Activated CD8-positive, alpha-beta memory T cell treated with anti-CD3 and anti-CD28 coated beads, Interleukin-2, amount 50 U/mL, for 24 hours (primary cell): ENCODE data around the gene ADARB1.
"Not testable (repeated sequence)": the region's sequence is repeated elsewhere in the genome, so short reads cannot be mapped to it uniquely, and the experiment has no call there.

Experiments used
- DNase-seq: peaks from one replicate; pipeline ENCODE4 v3.0.0-alpha.2; 2020; ENCODE audit errors: extremely low read depth

The ADARB1 gene

DNA sequence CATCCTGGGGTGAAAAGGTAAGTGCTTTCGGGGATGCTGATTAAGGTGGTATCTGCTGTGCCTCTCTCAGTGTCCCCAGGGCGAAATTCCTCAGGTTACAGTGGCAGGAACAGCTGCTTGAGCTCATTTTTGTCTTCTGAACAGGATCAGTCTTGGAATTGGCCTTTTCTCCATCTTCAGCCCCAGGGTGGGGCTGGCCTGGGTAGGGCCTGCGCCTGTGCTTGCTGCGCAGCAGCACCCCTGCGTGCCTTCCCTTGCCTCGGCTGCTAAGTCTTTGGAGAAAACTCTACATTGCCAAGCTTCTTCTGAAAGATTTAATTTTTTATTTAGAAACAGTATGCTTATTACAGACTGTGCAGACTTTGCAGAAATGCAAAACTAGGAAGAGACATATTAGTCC lies 41.7 kb downstream of the ADARB1 start:
- DNase-seq = no peak

DNA sequence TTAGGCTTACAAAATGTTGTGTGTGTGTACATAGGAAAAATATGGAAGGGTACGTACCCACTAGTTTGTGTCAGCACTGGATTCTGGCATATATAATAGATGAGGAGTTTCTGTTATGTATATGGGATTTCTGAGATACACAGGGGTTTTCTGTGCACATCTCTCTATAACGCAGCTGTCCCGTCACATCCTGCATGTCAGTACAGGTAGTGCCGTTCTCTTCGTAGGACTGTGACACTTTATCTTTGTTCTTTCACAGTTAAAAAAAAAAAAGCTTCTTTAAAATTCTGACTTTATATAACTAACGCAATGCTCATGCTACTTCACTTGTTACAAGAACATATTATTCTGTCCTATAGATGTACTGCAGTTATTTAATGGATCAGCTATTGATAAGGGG lies 42.9 kb downstream of the ADARB1 start:
- no peak for DNase-seq

DNA sequence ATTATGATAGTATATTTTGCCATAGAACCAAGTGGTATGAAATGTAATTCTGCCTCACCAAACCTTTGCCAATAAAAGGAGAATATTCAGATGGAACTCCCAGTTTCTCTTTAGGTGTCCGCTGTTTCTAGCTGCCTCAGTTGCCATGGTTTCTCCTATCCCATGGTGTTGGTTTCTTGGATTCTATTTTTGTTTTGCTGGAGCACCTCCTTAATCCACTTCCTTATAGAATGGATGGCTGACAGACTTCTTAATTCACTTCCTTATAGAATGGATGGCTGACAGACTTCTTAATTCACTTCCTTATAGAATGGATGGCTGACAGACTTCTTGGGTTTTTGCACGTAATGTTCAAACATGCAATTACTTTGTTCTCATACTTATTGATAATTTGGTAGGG lies 43.7 kb downstream of the ADARB1 start:
- DNase-seq = no peak

DNA sequence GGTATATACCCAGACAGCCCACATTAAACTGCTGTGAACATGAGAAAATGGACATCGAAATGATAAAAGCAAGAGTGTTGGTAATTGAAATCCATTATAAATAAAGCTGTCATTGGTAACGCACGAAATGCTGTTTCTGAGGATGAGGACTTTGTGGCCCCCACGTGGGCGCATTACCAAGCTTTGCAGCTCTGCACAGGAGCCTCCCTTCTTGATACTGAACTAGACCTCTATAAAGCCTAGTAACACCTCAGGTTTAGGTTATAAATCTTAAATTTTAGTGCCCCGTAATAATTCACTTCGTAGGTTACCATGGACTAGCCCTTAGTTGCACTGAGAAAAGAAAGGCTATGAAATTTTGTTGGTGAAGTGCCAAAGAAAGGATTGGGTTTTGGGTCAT lies 45.4 kb downstream of the ADARB1 start:
- no peak for DNase-seq

DNA sequence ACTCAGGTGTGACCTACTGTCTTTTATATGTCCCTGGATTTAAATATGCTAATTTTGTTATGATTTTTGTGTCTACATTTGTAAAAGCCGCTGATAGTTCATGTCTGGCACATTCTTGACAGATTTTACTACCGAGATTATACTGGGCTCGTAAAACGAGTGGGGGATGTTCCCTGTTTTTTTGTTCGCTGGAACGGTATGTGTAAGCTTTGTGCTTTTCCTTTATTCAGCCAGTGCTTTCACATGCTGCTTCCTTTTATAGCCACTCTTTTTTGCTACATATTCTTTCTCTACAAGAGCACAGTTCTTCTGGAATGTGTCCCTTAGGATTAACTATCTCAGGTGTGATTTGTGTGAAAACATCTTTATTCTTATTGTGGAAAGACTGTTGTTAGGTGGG lies 46.6 kb downstream of the ADARB1 start:
- DNase-seq = no peak

DNA sequence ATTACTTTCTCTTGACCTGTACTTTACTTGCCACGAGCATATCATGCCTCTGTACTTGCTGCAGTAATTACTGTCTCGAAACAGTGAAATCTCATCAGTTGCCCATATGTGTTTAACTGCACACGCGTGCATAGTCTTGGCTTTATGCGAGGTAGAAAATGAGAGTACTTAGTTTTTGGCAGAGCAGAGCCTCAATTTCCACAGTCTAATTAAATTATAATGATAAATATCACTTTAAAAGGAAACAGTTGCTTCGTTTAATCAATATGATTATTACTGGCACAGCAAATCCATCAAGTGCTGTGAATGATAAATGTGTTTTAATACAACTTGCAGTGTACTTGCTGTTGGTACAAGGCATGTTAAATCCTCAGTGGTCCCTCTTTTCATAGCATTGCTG lies 47.6 kb downstream of the ADARB1 start:
- no peak for DNase-seq

GRCh38 chr21:45122432-45123132 lies 48.2 kb downstream of the ADARB1 start:
- DNase-seq = no peak

DNA sequence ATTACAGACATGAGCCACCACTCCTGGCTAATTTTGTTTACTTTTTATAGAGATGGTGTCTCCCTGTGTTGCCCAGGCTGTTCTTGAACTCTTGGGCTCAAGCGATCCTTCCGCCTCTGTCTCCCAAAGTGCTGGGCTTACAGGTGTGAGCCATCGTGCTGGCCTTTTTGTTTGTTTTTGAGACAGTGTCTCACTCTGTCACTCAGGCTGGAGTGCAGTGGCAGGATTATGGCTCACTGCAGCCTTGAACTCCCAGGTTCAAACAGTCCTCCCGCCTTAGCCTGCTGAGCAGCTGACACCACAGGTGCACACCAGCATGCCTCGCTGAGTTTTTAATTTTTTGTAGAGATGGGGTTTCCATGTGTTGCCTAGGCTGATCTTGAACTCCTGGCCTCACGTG lies 49.1 kb downstream of the ADARB1 start:
- no peak for DNase-seq

DNA sequence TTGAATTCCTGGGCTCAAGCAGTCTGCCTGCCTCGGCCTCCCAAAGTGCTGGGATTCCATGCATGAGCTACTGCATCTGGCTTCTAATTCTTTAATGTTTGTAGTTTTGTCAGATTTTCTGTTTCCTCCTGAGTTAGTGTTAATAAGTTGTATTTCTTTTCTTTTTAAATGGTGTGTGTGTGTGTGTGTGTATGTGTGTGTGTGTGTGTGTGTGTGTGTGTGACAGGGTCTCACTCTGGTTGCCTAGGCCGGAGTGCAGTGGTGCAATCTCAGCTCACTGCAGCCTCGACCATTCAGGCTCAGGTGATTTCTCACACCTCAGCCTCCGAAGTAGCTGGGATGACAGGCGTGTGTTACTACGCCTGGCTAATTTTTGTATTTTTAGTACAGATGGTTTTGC lies 50.2 kb downstream of the ADARB1 start:
- DNase-seq = no peak

DNA sequence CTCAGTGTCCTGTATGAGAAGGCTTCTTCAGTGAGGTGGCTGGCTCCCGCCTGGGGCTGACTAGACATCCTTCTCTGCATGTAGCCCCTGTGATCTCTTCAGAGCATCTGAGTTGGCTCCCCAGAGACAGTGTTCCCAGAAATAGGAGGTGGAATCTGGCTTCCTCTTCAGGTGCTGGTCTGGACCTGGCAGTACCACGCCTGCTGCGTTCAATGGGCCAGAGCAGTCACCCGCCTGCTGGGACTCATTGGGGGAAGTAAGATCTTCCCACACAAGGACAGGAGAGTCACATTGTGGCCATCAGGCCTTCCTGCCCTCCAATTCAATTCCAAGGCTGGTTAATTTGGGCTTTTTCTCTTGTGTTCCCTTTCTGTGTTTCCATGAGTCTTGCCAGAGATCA lies 51.0 kb downstream of the ADARB1 start:
- no peak for DNase-seq

DNA sequence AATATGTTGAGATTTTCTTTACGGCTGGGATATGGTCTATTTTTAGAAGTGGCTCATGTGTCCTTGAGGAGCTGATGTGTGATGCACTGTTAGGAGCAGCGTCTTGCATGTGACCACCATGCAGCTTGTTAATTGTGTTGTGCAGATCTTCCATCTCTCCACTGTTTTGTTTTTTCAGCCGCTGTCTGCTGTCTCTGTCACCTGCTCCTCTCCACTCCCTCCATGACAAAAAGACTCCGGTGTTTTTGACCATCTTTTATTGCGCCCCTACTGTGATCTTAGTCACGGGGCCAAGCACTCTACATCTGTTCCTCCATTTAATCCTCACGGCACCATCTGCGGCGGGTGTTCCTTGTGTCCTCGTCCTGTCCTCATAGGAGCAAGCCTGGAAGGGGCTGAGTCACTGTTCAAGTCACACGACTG lies 51.8 kb downstream of the ADARB1 start:
- no peak for DNase-seq

GRCh38 chr21:45126983-45127382 lies 52.6 kb downstream of the ADARB1 start:
- DNase-seq = no peak

- no peak for DNase-seq
These were observed 53.6 kb downstream of the ADARB1 start for GRCh38 chr21:45127937-45128336.

DNA sequence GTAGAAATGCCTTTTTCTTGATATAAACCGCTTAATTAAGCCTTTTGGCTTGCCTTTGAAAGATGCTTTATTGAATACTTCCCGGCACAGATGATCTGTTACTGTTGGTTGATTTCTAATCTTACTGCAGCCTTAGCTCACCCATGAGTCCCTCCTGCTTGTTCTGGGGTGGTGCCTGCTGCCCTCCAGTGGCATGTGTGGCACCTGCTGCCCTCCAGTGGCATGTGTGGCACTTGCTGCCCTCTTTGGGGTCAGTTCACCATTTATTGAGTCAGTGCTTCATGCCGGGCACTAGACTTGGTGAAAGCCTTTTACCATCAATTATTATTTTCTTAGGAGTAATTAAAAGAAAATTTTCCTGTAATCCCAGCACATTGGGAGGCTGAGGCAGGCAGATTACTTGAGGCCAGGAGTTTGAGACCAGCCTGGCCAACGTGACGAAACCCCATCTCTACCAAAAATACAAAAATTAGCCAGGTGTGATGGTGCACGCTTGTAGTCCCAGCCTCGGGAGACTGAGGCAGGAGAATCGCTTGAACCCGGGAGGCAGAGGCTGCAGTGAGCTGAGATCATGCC lies 54.3 kb downstream of the ADARB1 start:
- DNase-seq = peak; percentile 31

DNA sequence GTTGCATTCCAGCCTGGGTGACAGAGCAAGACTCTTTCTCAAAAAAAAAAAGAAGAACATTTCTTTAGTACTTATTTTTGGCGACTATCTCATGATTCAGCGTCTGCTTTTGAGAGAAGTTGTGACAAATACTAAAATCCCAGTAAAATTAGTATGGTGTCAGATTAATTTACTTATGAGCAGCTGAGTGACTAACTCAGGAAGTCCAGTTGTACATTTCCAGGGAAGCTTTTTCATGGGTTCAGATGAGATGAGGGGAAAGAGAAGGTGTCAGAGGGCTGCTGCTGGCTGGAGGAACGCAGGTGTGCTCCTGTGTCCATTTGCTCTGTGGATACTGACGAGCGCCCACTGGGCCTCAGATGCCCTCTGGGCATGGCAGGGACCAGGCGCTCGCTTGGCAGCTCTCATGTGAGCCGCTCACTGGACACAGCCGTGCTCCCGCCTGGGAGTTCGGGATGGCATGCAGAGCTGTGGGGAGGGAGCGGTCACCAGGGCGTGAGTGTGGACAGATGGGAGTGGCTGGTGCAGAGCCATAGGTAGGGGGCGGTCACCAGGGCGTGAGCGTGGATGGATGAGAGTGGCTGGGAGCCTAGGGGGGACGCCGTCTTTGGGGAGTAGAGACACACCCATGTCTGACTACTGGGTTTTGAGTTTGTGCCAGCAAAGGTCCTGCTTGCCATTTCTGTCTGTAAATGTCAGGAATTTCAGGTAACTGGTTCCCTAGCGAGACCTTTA lies 55.0 kb downstream of the ADARB1 start:
- DNase-seq = no peak

DNA sequence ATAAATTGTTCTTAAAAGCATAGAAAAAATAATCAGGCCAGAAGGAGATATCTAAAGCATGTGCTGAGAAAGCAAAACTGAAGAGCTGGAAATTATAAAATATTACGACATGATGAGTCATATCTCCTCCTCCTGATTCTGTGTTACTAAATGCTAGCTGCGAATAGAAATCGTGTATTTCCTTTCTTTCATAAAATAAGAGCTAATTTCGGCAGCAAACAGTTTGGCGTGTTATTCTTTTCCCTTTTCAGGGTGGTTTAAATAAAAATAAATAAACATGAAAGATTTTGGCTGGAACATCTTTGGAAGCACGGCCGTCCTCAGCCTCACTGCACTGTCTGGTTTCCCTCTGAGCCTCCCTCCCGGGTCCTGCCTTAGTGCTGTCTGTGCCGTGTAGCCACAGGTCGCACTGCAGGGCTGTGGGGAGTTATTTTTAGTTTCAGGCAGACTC lies 56.0 kb downstream of the ADARB1 start:
- no peak for DNase-seq

DNA sequence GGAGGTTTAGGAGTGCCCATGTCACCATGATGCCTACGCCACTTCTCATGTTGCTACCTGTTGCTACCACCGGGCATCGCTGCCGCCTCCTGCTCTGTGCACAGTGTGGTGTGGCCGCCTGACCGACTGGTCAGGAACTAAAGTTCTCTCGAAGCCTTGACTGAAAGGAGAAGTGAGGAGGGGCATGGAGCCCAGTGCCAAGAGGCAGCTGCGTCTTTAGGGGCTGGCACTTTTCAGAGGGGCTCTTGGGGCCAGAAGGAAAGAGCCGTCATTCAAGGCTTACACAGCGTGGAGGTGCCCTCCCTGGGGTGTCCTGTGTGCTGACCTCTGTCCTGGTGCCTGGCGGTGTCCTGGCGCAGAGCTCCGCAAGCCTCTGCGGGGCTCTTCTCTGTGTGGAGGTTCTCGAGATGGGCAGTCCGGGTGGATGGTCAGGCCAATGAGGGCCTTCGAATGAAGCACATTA lies 57.2 kb downstream of the ADARB1 start:
- DNase-seq = no peak

DNA sequence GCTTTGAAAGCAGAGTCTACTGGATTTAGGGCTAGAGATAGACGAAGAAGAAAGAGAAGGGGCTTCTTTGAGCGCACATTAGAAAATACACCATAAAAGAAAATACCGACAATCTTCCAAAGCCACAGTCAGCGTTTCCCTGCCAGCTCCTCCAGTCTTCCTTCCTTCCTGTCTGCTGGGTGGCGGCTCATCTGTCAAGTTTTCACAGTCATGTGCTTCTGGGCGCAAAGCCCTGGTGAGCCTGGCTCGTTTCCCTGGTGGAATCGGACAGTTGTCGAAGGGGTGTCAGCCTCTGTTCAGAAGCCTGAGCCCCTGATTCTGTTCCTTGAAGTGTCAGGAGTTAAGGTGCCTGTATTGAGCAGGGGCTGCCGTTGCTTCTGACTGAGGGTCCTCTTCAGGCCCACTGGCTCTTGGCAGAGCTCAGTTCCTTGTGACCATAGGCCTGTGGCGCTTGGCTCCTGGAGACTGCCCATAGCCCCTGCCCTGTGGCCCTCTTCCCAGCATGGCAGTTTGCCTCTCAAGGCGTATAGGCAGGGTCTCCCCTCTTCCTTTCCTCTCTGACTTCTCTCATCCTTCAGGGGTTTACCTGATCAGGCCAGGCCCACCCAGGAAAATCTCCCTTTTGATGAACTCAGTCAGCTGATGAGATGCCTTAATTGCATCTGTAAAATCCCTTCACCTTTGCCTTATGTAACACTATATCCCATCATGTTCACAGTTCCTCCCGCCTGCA lies 58.6 kb downstream of the ADARB1 start:
- no peak for DNase-seq

- DNase-seq = not testable (repeated sequence)
These were observed 59.3 kb downstream of the ADARB1 start for GRCh38 chr21:45133574-45134278.

DNA sequence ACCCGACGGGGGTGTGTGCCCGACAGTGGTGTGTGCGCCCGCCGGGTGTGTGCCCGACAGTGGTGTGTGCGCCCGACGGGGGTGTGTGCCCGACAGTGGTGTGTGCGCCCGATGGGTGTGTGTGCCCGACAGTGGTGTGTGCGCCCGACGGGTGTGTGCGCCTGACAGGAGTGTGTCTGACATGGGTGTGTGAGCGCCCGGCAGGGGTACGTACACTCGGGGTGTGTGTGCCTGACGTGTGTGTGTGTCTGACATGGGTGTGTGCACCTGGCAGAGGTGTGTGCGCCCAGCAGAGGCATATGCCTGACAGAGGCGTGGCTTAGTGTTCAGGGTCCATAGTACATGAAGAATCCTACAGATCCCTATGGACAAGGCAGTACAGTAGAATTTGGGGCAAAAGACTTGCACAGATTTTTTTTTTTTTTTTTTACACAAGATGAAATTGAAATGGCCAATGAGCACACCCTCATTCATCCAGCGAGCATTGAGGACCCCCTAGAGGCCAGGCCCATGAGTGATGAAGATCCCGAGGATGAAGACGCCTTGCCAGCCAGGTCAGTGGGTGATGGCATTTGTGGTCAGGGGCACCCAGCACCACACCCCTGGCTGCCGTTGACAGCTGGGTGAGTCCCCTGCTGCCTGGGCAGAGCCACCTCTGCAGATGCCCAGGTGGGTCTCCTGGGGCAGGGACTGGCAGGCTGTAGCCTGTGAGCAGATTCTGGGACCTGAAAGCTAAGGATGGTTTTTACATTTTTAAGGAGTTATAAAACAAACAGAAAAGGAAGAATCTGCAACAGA lies 60.1 kb downstream of the ADARB1 start:
- no peak for DNase-seq

DNA sequence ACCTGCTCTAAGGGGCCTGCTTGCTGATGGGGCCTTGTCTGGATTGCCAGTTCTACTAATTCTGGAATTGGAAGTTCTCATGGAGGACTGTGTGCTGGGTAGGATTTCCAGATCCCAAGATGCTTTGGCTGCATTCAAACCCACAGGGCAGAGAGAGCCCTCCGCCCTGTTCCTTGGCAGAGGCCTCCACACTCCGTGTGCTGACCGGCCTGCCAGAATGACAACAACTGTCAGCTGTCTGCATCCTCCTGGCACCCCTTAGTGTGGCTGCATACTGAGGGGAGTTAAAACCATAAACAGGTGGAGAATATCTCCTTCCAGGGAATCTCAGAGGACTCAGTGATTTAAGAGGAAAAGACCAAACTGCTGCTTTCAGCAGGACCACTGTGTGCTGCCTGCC lies 60.7 kb downstream of the ADARB1 start:
- DNase-seq = no peak
